ENCODE results near the gene RAB14. TPM values are rescaled to one million over a fixed set of nuclear protein-coding genes. Genes with fewer than 3 reads are reported as not detected.

RAB14 gene
- total RNA-seq, 6 experiments from 2014 or later, result 80.3 to 91.4 (median 85.8) TPM

DNA sequence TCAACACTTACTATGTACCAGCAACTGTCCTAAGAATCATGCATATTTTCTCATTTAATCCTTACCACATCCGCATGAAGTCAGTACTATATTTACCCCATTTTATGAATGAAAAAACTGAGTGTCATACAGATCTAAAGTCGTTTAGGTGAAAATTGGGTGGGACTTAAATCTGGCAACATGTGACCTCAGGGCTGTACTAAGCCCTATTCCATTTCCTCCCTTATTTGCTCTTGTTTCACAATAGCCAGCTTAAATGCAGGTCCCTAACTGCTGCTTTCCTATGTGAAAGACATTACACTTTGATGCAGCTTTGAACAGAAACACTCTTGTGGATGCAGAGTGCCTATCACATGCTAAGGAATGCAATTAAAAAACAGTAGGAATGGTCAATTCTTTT lies 2.5 kb upstream of the RAB14 start:
- peaks cover 6% of the 10 kb centered on the region; the same call in 1 of the 2 replicates for H3K36me3 Mint-ChIP-seq (ENCODE audit: low read depth)
- H3K27ac Mint-ChIP-seq, result no peak overlapping the region
- no peak overlapping the region for H3K4me3 Mint-ChIP-seq
- H3K27me3 Mint-ChIP-seq (ENCODE audit: insufficient read depth), result no peaks in the 10 kb centered on the region
- H3K4me1 Mint-ChIP-seq (ENCODE audit: low read depth), result peaks cover 42% of the 10 kb centered on the region
- no peak for DNase-seq
- TF ChIP-seq, protein P1, sequence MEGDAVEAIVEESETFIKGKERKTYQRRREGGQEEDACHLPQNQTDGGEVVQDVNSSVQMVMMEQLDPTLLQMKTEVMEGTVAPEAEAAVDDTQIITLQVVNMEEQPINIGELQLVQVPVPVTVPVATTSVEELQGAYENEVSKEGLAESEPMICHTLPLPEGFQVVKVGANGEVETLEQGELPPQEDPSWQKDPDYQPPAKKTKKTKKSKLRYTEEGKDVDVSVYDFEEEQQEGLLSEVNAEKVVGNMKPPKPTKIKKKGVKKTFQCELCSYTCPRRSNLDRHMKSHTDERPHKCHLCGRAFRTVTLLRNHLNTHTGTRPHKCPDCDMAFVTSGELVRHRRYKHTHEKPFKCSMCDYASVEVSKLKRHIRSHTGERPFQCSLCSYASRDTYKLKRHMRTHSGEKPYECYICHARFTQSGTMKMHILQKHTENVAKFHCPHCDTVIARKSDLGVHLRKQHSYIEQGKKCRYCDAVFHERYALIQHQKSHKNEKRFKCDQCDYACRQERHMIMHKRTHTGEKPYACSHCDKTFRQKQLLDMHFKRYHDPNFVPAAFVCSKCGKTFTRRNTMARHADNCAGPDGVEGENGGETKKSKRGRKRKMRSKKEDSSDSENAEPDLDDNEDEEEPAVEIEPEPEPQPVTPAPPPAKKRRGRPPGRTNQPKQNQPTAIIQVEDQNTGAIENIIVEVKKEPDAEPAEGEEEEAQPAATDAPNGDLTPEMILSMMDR (IDR thresholded peaks at IDR 0.05), result no peak
- no peaks in the 10 kb centered on the region for H3K9me3 Mint-ChIP-seq

DNA sequence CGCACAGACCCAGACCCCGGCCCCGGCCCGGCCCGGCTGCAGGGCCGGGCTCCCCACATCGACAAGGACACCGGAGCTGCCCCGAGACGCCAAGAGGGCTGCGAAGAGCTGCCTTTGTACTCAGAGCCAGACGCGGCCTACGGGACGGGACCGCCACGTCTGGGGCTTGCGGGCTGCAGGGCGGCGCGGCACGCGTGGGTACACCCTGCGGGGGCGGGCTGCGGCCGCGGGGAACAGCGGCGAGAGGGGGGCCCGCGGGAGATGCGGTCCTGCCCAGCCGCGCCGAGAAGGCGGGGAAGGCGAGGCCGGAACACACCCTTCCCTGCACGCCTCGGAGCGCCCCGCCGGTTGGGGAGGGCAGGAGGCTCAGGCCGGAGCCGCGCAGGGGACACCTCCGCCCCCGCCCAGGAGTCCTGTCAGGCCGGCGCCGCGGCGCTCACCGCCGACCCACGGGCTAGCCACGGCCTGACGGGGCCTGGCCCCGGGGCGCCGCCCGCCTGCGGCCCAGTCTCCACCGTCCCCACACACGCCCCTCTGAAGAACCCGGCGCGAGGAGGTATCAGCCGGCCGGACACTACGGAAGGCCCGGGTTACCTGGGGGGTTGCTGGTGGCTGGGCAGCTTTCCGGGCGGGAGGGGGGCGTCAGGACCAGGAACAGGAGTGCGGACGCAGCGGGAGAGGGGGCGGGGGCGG lies 478 bp downstream of the RAB14 start:
- no peaks in the 10 kb centered on the region for H3K27me3 Mint-ChIP-seq (ENCODE audit: insufficient read depth)
- TF ChIP-seq, protein P1 (IDR thresholded peaks at IDR 0.05), result no peak

DNA sequence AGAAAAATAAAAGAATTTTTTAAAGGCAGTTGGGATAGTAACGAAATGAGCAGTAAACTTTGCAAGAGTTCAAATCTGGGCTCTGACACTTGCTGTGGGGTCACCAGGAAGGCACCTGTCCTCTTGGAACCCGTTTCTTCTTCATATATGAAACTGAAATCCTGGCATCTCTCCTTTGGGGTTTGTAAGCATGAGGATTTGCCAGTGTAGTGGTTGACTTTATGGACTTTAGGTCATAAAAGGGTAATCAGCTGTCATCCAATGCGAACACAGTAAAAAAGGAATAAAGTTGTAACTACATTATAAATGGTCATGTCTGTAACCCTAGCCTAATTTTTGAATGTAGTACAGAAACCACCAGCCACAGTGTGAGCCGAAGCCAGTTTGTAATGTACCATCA lies 1.3 kb downstream of the RAB14 start:
- H3K9me3 Mint-ChIP-seq, result no peaks in the 10 kb centered on the region
- TF ChIP-seq, protein P1 (IDR thresholded peaks at IDR 0.05), result no peak
- H3K4me1 Mint-ChIP-seq (ENCODE audit: low read depth), result peaks cover 68% of the 10 kb centered on the region
- H3K36me3 Mint-ChIP-seq (ENCODE audit: low read depth), result peaks cover 6% of the 10 kb centered on the region; the same call in 1 of the 2 replicates
- H3K27me3 Mint-ChIP-seq (ENCODE audit: insufficient read depth), result no peaks in the 10 kb centered on the region
- peak overlapping the region; percentile 94 for H3K4me3 Mint-ChIP-seq
- DNase-seq, result no peak
- peak overlapping the region; percentile 83 for H3K27ac Mint-ChIP-seq

More for the DNA sequence above, 478 bp downstream of the RAB14 start:
- DNase-seq, result no peak
- H3K27ac Mint-ChIP-seq, result peak overlapping the region; percentile 88
- H3K4me3 Mint-ChIP-seq, result peak overlapping the region; percentile 94
- H3K4me1 Mint-ChIP-seq (ENCODE audit: low read depth), result peaks cover 61% of the 10 kb centered on the region
- peaks cover 6% of the 10 kb centered on the region; the same call in 1 of the 2 replicates for H3K36me3 Mint-ChIP-seq (ENCODE audit: low read depth)
- no peaks in the 10 kb centered on the region for H3K9me3 Mint-ChIP-seq

DNA sequence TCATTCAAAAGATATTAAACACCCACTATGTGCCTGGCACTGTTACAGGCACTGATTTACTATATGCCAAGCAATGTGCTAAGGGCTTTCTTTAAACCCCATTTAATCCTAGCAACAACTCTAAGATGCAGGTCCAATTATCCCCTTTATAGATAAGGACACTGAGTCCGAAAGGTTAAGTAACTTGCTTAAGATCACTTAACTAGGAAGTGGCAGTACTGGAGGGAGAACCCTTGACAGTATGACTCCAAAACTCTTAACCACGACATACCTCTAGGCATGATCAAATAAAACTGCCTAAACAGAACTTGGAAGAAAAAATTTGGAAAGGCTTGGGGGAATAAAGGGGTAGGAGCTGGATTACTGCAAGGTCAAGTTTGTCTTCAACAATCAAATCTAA lies 1.7 kb downstream of the RAB14 start:
- peaks cover 72% of the 10 kb centered on the region for H3K4me1 Mint-ChIP-seq (ENCODE audit: low read depth)
- H3K9me3 Mint-ChIP-seq, result no peaks in the 10 kb centered on the region

DNA sequence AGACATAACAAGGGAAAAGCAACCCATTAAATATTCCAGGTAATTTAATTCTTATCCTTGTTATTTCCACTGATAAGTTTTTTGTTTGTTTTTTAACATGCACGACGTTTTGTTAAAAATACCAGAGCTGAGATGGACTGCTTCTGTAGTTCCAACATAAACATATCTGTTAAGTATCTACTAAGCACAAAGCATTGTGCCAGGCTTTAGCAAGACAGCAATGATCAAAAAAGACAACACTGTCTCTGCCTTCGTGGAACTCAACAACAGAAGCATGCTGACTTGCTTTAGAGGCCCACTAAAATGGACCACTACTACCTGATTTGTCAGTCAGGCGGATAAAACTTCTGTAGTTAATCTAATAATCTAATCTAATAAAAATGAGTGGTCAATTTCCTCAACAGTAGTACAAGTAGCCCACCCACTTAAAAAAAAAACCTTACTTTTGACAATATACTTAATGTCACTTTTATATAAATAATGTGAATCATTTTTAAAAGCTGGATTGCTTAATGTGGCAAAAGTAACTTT lies 3.1 kb downstream of the RAB14 start:
- Mint-ChIP-seq H3K9me3 (no peaks in the 10 kb centered on the region), H3K27ac (peak overlapping the region; percentile 9; the same call in 1 of the 2 replicates), H3K36me3 (ENCODE audit: low read depth) (peaks cover 6% of the 10 kb centered on the region; the same call in 1 of the 2 replicates), H3K27me3 (ENCODE audit: insufficient read depth) (no peaks in the 10 kb centered on the region), H3K4me3 (peak overlapping the region; percentile 94), H3K4me1 (ENCODE audit: low read depth) (peaks cover 79% of the 10 kb centered on the region)
- DNase-seq, result no peak
- TF ChIP-seq, protein P1 (IDR thresholded peaks at IDR 0.05), result no peak

More for the DNA sequence above, 1.7 kb downstream of the RAB14 start:
- no peaks in the 10 kb centered on the region for H3K27me3 Mint-ChIP-seq (ENCODE audit: insufficient read depth)
- peak overlapping the region; percentile 94 for H3K4me3 Mint-ChIP-seq
- peak; percentile 9 for DNase-seq
- H3K36me3 Mint-ChIP-seq (ENCODE audit: low read depth), result peaks cover 6% of the 10 kb centered on the region; the same call in 1 of the 2 replicates
- H3K27ac Mint-ChIP-seq, result peak overlapping the region; percentile 83
- TF ChIP-seq, protein P1 (IDR thresholded peaks at IDR 0.05), result no peak
